Activated B cell treated with CpG ODN at 0.5 μM for 24 hours (primary cell): Measurements from ENCODE around the gene RAPGEF6. TPM values are rescaled to one million over a fixed set of nuclear protein-coding genes. Genes with fewer than 3 reads are reported as not detected.

Experiments
- ATAC-seq: fragments of 200-7000 bp; cut with Tn5 transposase; one replicate; pipeline ENCODE4 v1.10.0; 2021; ENCODE audit warnings: low read depth, mild to moderate bottlenecking, moderate library complexity
- CTCF ChIA-PET: fragments of 350-600 bp; sonication (Branson Sonifier 250); formaldehyde crosslinking; loops from one replicate; lab custom pipeline; 2021; ENCODE audit warnings: antibody characterized with exemption; lab: Charles Lee
- POLR2A ChIA-PET: fragments of 350-600 bp; sonication (Branson Sonifier 250); formaldehyde crosslinking; loops from one replicate; lab custom pipeline; 2021; ENCODE audit warnings: antibody characterized with exemption; lab: Charles Lee
- DNase-seq: peaks from one replicate; pipeline ENCODE4 v3.0.0; 2022
- H3K27ac Mint-ChIP-seq: one replicate; pipeline ENCODE4 v1.8.0; 2020; ENCODE audit warnings: mixed read lengths
- H3K27me3 Mint-ChIP-seq: one replicate; pipeline ENCODE4 v1.8.0; 2021; ENCODE audit warnings: mixed read lengths
- H3K36me3 Mint-ChIP-seq: one replicate; pipeline ENCODE4 v1.8.0; 2021; ENCODE audit warnings: low read depth, mixed read lengths
- H3K4me1 Mint-ChIP-seq: one replicate; pipeline ENCODE4 v1.8.0; 2021; ENCODE audit warnings: mixed read lengths
- H3K4me3 Mint-ChIP-seq: one replicate; pipeline ENCODE4 v1.8.0; 2020; ENCODE audit warnings: mild to moderate bottlenecking, mixed read lengths
- H3K9me3 Mint-ChIP-seq: one replicate; pipeline ENCODE4 v1.8.0; 2020; ENCODE audit warnings: mixed read lengths
- CTCF ChIP-seq: fragments of 200-600 bp; IDR thresholded peaks from one replicate; pipeline ENCODE4 v1.8.0; 2022; ENCODE audit warnings: antibody characterized with exemption, mild to moderate bottlenecking
- intact Hi-C: fragments of 100-400 bp; cut with micrococcal nuclease; formaldehyde crosslinking; loops from one replicate; pipeline ENCODE4 v1.15.1; 2024
- total RNA-seq: library from RNA; stranded (reverse); gene quantifications from 2 replicates; pipeline ENCODE4 v1.2.3, GENCODE V29; 2022

Gene RAPGEF6
- total RNA-seq, 1 donor from 2014 or later, result 45.1 TPM

- H3K36me3 Mint-ChIP-seq, result peaks cover 25% of the 10 kb centered on the region
- no peak for TF ChIP-seq CTCF
- CTCF ChIA-PET, result no interaction called here
- H3K27ac Mint-ChIP-seq, result no peak overlapping the region
- no peak overlapping the region for H3K4me3 Mint-ChIP-seq
- intact Hi-C loops, result loop anchor here (2.0 kb wide), 1 partner anchor 14 kb away; no protein-coding TSS in a partner anchor
- ATAC-seq, result no peak
- no peak for DNase-seq
- peaks cover 2% of the 10 kb centered on the region for H3K9me3 Mint-ChIP-seq
- H3K27me3 Mint-ChIP-seq, result no peaks in the 10 kb centered on the region
- peaks cover 70% of the 10 kb centered on the region for H3K4me1 Mint-ChIP-seq
- POLR2A ChIA-PET, result interaction anchor here (1.0 kb wide), 1 partner anchor 19 kb away, joined by 3 read pairs; no protein-coding TSS in a partner anchor
These were observed 17.7 kb downstream of the RAPGEF6 start for GRCh38 chr5:131617140-131617822.

- no peak overlapping the region for H3K27ac Mint-ChIP-seq
- peaks cover 18% of the 10 kb centered on the region for H3K36me3 Mint-ChIP-seq
- ChIA-PET CTCF (no interaction called here), POLR2A (interaction anchor here (0.7 to 1.0 kb wide), 2 partner anchors 11 to 20 kb away, joined by 3 read pairs; no protein-coding TSS in a partner anchor)
- no peaks in the 10 kb centered on the region for H3K27me3 Mint-ChIP-seq
- ATAC-seq, result no peak
- TF ChIP-seq CTCF, result no peak
- intact Hi-C loops, result loop anchor here (2.0 kb wide), 1 partner anchor 15 kb away; no protein-coding TSS in a partner anchor
- H3K9me3 Mint-ChIP-seq, result peaks cover 2% of the 10 kb centered on the region
- H3K4me3 Mint-ChIP-seq, result no peak overlapping the region
- peaks cover 65% of the 10 kb centered on the region for H3K4me1 Mint-ChIP-seq
- DNase-seq, result no peak
These were observed 19.1 kb downstream of the RAPGEF6 start for GRCh38 chr5:131615957-131616356.

GRCh38 chr5:131613423-131613822, 21.6 kb downstream of the RAPGEF6 start:
- ATAC-seq (no peak), DNase-seq (no peak)
- no peaks in the 10 kb centered on the region for H3K27me3 Mint-ChIP-seq
- no peak overlapping the region for H3K4me3 Mint-ChIP-seq
- peaks cover 14% of the 10 kb centered on the region for H3K36me3 Mint-ChIP-seq
- H3K9me3 Mint-ChIP-seq, result peaks cover 2% of the 10 kb centered on the region
- H3K27ac Mint-ChIP-seq, result no peak overlapping the region
- ChIA-PET POLR2A (interaction anchor here (0.5 to 0.8 kb wide), 4 partner anchors 22 to 165 kb away, joined by 3 to 9 read pairs (median 3); no protein-coding TSS in a partner anchor), CTCF (interaction anchor here (0.8 kb wide), 3 partner anchors 24 to 392 kb away, joined by 3 read pairs; no protein-coding TSS in a partner anchor)
- intact Hi-C loops, result no loop called here
- no peak for TF ChIP-seq CTCF
- peaks cover 69% of the 10 kb centered on the region for H3K4me1 Mint-ChIP-seq

- DNase-seq (no peak), ATAC-seq (no peak)
- Mint-ChIP-seq H3K36me3 (peaks cover 13% of the 10 kb centered on the region), H3K27ac (no peak overlapping the region), H3K27me3 (no peaks in the 10 kb centered on the region), H3K9me3 (peaks cover 2% of the 10 kb centered on the region), H3K4me3 (no peak overlapping the region), H3K4me1 (peaks cover 72% of the 10 kb centered on the region)
- ChIA-PET CTCF (no interaction called here), POLR2A (no interaction called here)
- no peak for TF ChIP-seq CTCF
- intact Hi-C loops, result no loop called here
These were observed 24.0 kb downstream of the RAPGEF6 start for GRCh38 chr5:131611064-131611381.

- intact Hi-C loops, result no loop called here
- TF ChIP-seq CTCF, result no peak
- Mint-ChIP-seq H3K27ac (no peak overlapping the region), H3K9me3 (peaks cover 2% of the 10 kb centered on the region), H3K36me3 (peaks cover 13% of the 10 kb centered on the region), H3K27me3 (no peaks in the 10 kb centered on the region), H3K4me1 (peaks cover 68% of the 10 kb centered on the region), H3K4me3 (no peak overlapping the region)
- POLR2A ChIA-PET, result no interaction called here
- ATAC-seq (no peak), DNase-seq (no peak)
- CTCF ChIA-PET, result interaction anchor here (0.6 to 1.1 kb wide), 2 partner anchors 21 to 359 kb away, joined by 3 to 4 read pairs; no protein-coding TSS in a partner anchor
These were observed 24.6 kb downstream of the RAPGEF6 start for GRCh38 chr5:131610198-131611063.
